ENCODE results near the gene RHOF.
A peak's percentile ranks its signal among the peaks of the same experiment; 100 is the strongest.
"Not testable (repeated sequence)": the region's sequence is repeated elsewhere in the genome, so short reads cannot be mapped to it uniquely, and the experiment has no call there.

RHOF gene

DNA sequence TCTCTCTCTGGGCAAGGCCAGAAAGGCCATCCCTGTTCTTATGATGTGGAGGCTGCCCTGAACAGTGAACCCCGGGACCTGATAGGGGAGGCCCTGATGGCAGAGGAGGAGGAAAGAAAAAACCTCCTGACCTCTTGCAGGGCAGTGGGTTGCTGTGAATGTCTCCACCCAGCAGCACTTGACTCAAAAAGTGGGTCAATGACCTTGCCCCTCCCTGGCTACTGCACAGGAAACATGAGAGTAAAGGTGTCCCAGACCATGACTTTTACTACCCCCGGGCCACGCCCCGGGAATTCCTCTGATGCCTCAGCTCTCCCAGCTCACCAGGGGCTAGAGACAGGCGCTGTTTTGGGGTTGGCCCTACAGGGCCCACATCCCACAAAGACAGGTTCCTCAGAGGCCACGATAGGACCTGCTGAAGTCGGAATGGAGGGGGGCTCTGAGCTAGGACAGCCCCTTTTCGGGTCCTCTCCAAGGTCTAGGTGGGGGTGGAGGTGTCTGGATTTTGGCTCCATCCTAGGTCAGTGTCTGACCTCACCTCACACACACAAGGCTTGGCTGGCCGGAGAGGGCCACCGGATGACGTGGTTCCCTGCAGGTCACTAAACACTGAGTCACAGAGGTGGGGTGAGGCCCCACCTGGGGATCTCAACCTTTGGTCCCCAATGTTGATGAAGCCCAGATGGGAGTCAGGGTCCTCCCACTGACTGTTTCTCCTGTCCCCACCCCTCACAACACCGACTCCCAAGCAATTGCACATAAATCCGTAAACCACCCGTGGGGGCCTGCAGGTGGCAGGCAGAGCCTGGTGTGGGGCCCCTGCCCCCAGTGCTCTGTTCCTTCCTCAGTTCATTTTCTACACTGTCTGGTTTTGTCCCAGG, 1.6 kb downstream of the RHOF start:
- DNase-seq = peak; percentile 46

DNA sequence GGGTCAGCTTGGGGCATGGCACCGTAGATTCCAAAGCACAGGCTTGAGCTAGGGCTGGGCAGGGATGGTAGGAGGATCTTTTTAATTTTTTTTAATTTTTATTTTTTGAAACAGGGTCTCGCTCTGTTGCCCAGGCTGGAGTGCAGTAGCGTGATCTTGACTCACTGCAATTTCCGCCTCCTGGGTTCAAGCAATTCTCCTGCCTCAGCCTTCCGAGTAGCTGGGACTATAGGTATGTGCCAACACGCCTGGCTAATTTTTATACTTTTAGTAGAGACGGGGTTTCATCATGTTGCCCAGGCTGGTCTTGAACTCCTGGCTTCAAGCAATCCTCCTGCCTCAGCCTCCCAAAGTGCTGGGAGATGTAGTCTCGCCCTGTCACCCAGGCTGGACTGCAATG, 2.7 kb downstream of the RHOF start:
- not testable (repeated sequence) for DNase-seq

DNA sequence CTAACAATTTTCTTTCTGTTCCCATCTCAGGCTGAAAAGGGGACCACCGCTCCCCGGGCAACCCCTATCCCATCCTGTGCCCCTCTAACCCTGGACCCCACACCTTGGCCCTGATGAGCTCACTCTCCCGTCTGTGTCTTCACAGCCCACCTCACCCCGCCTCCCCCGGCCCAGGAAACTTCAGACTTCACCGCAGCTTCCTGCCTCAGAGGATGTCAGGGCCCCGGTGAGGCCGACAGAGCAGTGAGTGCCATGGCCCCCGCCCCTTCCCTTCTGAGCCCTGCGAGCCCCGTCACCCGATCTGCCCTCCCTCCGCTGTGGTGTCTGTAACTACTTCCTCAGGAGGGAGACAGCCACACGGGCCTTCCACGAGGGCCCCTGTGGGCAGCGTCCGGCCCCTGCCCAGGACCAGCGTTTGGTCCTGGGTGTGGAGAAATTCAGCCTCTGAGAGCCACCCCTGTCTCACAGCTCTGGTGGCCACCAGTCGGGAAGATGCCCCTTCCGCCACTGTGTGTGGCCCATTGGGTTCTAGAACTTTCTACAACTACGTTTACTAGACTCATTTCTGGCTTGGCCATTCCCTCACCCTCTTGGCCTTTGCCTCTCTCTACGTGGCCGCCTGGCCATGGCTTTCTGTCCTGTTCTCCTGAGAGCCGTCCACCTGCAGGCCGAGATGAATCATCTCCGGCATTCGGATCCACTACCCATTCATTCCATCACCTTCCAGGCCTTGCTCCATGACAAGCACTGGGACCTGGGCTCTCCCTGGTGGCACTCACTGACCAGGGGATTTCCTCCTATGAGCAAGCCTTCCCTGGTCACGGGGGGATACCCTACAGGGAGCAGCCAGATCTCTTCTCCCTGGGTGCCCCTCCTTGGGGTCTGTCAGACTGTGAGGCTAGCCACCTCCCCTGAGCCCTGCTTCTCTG, 3.4 kb downstream of the RHOF start:
- peak; percentile 63 for DNase-seq

DNA sequence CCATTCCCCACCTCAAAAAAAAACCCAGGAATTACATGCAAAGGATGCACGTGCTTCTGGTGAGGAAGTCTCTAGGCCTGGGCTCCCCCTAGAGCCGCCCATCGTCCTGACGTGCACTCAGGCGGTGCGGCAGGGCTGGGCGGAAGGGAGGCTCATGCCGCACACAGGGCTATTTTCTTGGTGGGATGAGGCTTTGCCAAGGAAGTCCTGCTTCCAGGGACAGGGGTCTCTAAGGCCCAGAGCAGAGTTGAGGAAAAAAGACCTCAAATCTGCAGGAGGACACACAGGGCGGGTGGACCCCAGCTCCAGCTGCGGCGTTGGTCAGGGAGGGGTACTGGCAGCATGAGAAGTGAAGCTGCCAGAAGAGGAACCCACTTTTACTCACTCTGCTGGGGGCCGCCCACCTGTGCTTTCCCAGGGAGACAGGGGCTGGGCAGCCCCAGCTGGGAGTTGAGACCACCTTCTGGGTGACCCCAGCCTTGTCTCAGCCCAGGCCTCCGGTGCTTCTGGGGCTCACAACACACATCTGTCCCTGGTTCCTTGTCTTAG, 4.2 kb downstream of the RHOF start:
- DNase-seq = peak; percentile 46

DNA sequence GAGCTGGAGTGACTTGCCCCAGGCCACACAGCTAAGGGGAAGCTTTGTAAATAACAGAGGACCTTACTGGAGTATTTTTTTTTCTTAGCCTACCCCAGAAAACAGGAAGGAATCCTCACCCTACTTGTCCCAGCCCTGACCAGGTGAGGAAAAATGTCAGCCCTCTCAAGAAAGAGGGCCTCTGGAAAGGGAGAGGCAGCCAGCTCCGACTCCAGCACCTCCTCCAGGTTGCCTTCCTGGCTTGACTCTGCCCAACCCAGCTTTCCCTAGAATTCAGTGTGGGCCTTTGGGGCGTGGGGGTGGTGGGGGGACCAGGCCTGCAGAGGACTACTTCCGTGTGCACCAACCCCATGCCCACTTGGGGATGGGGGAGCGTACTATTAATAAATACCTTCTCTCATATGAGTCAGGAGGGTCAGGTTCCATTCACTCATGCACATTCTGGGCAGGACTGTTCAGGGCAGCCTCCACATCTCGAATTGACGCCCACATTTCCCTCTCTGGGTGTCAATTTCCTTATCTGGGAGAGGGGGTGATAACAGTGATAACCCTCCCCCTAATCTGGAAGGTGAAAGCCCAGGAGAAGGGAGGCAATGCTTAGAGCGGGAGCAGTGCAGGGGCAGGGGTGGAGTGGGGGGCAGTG, 5.2 kb downstream of the RHOF start:
- no peak for DNase-seq

DNA sequence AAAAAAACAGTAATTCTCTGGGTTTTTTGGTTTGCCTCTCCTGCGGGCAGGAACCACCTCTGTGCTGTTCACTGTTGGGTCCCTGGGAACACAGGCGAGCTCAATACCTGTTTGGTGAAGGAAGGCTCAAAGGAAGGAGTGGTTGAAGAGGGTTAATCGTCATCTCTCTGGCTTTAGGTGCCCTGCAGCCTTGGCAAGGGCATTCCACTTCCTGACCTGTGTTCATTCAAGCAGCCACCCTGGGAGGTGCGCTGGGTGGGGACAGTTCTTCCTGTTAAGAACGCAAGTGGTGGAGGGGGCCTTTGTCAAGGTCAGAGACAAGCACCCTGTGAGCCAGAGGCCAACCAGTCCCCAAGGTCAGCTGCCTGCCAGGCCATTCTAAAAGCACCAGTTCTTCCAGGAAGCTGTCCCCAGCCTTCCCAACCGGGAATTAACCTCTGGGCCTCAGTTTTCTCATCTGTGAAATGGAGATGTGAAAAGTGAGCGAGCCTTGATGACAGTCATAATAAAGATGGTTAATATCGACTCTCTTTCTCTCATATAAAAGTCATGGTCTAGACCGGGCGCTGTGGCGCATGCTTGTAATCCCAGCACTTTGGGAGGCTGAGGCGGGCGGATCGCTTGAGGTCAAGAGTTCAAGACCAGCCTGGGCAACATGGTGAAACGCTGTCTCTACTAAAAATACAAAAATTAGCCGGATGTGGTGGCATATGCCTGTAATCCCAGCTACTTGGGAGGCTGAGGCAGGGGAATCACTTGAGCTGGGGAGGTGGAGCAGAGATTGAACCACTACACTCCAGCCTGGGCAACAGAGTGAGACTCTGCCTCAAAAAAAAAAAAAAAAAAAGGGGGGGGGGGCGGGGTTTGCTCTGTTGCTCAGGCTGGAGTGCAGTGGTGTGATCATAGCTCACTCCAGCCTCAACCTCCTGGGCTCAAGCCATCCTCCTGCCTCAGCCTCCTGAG, 6.1 kb downstream of the RHOF start:
- peak; percentile 21 for DNase-seq

DNA sequence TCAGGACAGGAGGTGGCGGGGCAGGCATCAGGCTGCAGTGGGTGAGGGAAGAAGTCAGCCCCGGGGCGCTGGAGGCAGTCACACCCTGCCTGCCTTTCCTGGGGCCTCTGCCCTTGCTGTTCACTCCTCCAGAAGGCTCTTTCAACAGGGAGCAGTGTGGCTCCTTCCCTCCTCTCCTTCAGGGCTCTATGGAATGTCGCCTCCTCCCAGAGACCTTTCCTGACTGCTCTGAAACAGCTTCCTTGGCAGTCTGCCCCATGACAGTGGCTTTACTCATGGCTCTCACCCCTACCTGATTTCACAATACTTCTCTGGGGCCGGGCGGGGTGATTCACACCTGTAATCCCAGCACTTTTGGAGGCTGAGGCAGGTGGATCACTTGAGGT, 7.1 kb downstream of the RHOF start:
- peak; percentile 31 for DNase-seq

DNA sequence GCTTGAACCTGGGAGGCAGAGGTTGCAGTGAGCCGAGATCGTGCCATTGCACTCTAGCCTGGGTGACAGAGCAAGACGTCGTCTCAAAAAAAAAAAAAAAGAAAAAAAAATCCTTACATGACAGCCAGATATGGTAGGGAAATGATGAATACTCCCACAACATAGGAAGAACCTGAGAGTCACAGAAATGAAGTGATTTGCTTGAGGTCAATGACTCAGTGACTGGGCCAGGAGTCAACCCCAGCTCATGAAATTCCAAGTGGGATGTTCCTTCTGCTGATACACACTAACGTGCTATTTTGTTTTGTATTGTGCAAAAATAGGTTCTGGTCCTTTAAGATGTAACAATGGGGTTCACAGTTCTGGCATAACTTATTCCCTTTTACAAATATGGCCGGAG, 9.0 kb downstream of the RHOF start:
- DNase-seq = no peak

DNA sequence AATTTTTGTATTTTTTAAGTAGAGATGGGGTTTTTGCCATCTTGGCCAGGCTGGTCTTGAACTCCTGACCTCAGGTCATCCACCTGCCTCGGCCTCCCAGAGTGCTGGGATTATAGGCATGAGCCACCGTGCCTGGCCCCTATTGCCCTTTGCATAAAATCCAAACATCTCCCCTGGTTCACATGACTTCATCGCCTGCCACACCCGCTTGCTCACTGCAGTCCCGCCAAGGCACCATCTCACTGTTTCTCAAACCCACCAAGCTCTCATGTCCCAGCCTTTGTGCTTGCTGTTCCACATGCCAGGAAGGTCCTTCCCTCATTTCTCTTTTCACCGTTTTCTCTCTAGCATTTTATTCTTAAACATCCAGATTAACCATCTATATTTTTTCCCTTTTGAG, 9.7 kb downstream of the RHOF start:
- DNase-seq = no peak

DNA sequence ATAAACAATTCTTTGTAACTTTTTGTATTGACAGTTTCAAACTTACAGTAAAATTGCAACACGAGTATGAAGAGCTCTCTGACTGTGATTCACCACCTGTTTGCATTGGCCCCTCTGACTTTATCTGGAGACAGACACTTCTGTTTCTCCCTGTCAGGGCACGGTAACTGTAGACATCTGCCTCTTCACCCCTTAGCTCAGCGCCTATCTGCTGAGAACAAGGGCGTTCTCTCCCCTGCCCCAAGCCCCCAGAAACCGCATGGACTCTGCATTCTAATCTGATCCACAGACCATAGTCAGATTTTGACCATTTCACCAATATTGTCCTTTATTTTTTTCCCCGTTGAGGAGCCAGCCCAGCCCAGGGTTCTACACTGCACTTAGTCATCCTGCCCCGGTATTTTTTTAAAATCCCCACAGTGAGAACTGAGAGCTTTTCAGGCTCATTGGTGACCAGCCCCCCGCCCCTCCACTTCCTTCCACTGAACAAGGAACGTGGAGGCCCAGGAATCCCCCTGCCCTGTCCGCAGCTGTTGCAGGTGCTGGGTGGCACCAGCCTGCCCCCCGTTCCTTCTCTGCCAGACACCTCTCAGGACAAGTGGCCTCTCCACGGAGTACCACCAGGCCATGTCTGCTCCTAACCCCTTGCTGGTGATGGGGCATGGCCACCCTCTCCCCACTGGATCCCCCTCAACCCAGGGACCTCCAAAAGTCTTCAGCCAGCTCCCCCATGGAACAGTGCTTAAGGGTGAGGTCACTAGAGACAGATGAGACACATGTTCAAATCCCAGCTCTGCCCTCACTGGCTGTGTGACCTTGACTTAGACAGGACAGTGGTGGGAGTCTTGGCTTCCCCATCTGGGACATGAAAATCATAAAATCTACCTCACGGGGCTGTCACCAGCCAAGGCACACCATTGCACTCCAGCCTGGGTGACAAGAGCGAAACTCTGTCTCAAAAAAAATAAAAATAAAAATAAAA, 11.2 kb downstream of the RHOF start:
- no peak for DNase-seq

DNA sequence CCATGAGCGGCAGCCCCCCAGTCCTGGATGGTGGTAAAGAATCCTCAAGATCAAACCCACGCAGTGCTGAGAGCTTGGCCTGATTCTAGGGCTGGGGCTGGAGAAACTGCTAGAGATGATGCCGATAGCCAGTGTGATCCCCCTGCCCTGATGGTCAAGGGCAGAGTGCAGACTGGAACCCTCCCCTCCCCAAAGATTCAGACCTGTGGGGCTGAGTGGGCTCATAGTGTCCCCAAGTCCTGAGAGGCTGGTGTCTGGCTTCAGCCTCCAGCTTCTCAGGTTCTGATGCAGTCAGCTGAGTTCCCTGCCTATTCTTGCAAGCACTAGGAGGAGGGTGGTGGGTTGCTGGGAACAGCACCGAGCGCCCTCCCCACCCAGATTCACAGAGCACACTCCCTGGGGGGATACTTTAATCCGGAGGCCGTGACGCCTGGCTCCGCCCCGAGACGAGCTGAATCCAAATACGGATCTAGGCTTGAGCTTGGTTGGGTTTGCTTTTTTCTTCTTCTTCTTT, 11.9 kb downstream of the RHOF start:
- DNase-seq = no peak

DNA sequence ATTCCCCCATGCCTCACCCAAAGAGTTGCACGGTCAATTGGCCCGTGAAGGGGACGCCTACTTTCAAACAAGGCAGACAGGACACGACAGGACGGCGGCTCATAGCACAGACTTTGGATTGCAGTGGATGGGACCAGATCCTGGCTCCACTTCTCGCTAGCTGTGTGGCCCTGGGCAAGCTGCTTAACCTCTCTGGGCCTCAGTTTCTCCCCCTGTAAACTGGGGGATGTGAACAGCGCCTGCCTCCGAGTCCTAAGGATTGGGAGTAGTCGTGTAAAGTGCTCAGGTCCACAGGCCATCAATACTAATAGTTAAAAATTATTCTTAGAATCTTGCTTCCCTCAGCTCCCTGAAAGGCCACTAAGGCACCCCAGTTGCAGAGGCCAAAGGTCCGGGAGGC, 13.1 kb downstream of the RHOF start:
- DNase-seq = no peak

DNA sequence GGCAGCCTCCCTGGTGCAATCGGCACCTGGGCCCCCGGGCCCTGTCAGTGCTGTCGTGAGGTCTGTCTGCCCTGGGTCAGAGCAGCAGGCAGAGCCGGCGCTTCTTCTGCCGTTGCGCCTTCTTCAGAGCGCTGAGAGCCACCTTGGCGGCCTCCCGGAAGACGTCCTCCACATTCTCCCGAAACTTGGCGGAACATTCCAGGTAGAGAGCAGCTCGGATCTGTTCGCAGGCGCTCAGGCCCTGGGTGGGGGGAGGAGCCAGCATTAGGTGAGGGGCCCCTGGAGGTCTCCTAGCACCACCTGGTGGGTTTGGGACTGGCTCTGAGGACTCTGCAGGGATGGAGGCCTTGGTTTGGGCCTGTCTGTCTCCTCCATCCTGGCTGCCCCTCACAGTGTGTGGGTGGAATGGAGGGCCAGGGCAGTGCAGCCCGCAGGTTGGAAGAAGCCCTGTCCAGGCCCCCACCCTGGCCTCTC, 14.0 kb downstream of the RHOF start:
- no peak for DNase-seq

DNA sequence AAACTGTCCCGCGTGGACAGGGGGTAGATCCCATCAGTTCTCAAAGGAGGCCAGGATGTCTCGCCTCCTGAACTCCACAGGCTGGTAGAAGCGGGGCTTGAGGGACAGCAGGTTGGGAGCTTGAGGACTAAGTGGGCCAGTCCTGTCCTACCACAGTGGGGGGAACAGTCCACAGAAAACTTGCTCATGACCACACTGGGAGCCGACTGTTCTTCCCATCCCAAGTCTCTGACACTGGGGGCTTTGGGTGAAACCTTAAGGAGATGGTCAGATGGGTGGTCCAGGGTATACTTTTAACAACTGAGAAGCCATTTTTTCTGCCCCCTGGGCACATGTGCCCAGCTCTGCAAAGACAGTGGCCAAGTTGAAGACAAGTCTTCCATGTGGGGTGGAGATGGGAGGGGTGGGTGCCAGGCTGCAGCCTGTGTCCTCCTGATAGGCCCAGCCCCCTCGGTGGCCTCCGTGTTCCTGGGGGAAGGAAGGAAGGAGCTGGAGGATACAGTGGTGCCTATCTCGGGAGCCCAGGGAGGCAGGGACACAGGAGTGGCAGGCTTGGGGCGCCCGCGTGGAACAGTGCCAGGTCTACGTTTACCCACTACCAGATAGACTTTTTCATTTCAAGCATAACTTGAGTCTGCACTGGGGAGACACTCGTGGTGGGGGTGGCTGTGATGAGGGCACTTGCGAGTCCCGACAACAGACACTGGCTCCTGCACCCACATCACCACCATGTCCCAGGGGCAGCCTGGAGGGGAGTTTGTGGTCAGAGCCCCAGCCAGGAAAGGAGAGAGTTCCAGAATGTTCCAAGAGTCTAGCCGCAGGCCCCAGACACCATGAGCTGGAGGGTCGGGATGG, 14.7 kb downstream of the RHOF start:
- DNase-seq = no peak

DNA sequence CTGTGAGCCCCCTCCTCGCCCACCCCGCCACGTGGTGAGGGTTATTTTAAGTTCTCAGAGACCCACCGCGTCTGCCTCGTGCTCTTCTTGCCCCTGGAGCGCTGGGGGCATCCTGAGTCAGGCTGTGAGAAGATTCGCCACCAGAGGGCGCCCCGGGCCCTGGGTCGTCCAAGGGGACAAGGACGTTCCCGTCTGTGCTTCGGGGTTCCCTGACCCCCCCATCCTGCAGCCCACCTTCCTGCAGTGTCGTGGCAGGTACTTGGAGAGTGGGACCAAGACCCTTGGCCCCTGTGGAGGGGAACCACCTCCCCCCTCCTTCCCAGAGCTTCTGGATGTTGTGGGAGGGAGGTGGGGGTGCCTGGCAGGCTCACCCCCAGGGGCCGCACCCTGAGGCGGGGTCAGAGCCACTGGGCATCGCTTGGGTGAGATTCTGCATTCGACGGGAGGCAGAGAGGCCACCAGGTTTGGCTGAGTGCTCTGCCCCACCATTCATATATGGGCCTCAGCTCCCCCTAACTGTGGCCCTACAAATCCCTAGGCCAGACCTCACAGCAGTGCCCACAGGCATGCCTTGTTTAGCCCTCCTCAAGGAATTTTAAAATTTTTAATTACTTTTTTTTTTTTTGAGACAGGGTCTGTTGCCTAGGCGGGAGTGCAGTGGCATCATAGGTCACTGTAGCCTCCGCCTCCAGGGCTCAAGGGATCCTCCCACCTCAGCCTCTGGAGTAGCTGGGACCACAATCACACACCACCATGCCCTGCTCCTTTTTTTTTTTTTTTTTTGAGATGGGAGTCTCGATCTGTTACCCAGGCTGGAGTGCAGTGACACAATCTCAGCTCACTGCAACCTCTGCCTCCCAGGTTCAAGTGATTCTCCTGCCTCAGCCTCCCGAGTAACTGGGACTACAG, 17.0 kb downstream of the RHOF start:
- no peak for DNase-seq

DNA sequence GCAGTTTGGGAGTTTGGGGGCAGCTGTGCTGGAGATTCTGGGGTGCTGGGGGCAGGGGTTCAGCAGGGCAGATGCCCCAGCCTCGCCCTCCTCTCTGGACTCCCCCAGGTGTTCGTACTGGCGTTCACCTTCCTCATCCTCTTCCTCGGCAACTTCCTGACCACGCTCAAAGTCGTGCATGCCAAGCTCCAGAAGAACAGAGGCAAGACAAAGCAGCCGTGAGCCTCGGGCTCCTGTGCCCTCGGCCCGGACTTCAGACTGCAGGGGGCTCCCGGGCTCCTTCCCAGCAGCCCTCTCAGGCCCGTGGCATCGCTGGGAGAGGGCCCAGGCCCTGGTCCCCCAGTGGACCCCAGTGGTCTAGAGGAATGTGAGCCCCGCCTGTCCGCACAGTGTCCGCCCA, 18.0 kb downstream of the RHOF start:
- no peak for DNase-seq

DNA sequence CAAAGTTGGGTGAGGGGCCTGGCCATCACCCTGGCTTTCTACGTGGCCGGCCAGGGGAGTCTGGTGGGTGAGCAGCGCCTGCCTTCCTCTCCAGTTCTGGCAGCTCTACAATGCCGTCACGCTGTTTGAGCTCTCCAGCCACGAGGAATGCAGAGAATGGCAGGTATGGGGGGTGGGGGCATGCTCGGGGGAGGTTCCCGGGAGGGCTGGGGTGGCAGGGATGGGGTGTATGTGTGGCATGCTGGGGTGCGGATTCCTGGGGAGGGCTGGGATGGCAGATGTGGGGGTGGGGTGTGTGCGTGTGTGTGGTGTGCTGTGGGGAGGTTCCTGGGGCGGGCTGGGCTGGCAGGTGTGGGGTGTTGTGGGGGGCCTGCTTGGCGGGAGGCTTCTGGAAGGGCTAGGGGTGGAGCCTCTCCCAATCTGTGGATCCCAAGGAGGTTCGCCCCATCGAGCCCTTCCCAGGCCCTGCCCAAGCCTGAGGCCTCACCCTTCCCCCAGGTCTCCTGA, 18.5 kb downstream of the RHOF start:
- no peak for DNase-seq

Data from left hindlimb (tissue), 1 donor.